Caco-2 (cell line): ENCODE data around the gene AHDC1. TPM values are rescaled to one million over a fixed set of nuclear protein-coding genes. Genes with fewer than 3 reads are reported as not detected.

ENCODE experiments used
- BruUV-seq: library from RNA; stranded (reverse); fragments of 400-500 nt; replicated peaks from 2 replicates; lab custom pipeline; 2021; lab: Mats Ljungman, UMichigan
- CTCF ChIA-PET: fragments of 300-600 bp; sonication (Branson Sonifier 250); formaldehyde crosslinking; loops from one replicate; lab custom pipeline; 2022; ENCODE audit warnings: antibody characterized with exemption; lab: Charles Lee
- POLR2A ChIA-PET: fragments of 300-600 bp; sonication (Branson Sonifier 250); formaldehyde crosslinking; loops from one replicate; lab custom pipeline; 2022; ENCODE audit warnings: antibody characterized with exemption; lab: Charles Lee
- DNase-seq, 2 experiments: peaks; one replicate each; pipeline versions ENCODE4 v3.0.0 to v3.0.0-alpha.2; 2020 to 2022
- H3K27me3 ChIP-seq: replicated peaks from 2 replicates; pipeline ENCODE4 v1.6.0; 2011; ENCODE audit warnings: low read length; ENCODE audit not compliant: control insufficient read depth, insufficient read depth
- H3K36me3 ChIP-seq: 2 replicates; pipeline ENCODE4 v1.5.1; 2011; ENCODE audit warnings: low read length; ENCODE audit not compliant: control insufficient read depth, insufficient read depth
- H3K4me1 ChIP-seq: fragments of 250-450 bp; sonication (Bioruptor Pico); 2 replicates; pipeline ENCODE4 v1.5.1; 2020; ENCODE audit warnings: mild to moderate bottlenecking
- H3K4me3 ChIP-seq: 2 replicates; pipeline ENCODE4 v1.5.1; 2011; ENCODE audit warnings: low read depth, mild to moderate bottlenecking, control low read depth, low read length
- H3K9me3 ChIP-seq: fragments of 250-450 bp; sonication (Bioruptor Pico); 2 replicates; pipeline ENCODE4 v1.5.1; 2020; ENCODE audit warnings: mild to moderate bottlenecking, moderate library complexity
- H3K27ac Mint-ChIP-seq: one replicate; pipeline ENCODE4 v1.8.0; 2022; ENCODE audit warnings: mixed read lengths; ENCODE audit not compliant: unreplicated experiment
- H3K27me3 Mint-ChIP-seq: one replicate; pipeline ENCODE4 v1.8.0; 2022; ENCODE audit warnings: mixed read lengths; ENCODE audit not compliant: insufficient read depth, unreplicated experiment
- H3K36me3 Mint-ChIP-seq: one replicate; pipeline ENCODE4 v1.8.0; 2022; ENCODE audit warnings: mild to moderate bottlenecking, mixed read lengths; ENCODE audit not compliant: insufficient read depth, unreplicated experiment
- H3K4me1 Mint-ChIP-seq: one replicate; pipeline ENCODE4 v1.8.0; 2022; ENCODE audit warnings: low read depth, mixed read lengths; ENCODE audit not compliant: unreplicated experiment
- H3K4me3 Mint-ChIP-seq: one replicate; pipeline ENCODE4 v1.8.0; 2022; ENCODE audit warnings: mild to moderate bottlenecking, moderate library complexity, mixed read lengths; ENCODE audit not compliant: unreplicated experiment
- H3K9me3 Mint-ChIP-seq: one replicate; pipeline ENCODE4 v1.8.0; 2022; ENCODE audit warnings: mixed read lengths; ENCODE audit not compliant: unreplicated experiment
- intact Hi-C: fragments of 100-400 bp; cut with micrococcal nuclease; formaldehyde crosslinking; loops from one replicate; pipeline ENCODE4 v1.10.0; 2022; ENCODE audit not compliant: unreplicated experiment
- total RNA-seq: library from RNA; stranded (reverse); gene quantifications from 2 replicates; pipeline ENCODE4 v1.2.3, GENCODE V29; 2022
- TF ChIP-seq, protein P1 (sequence below), 2 experiments: fragments of 200-600 bp in 1 of 2; IDR thresholded peaks; 1 replicate in 1 of 2; 2 replicates in 1 of 2; pipeline versions ENCODE4 v1.5.1 to v1.8.0; 2011 to 2022; ENCODE audit warnings: antibody characterized with exemption in 1 of 2, control low read depth in 1 of 2, inconsistent platforms in 1 of 2, low read depth in 1 of 2, low read length in 1 of 2, mild to moderate bottlenecking in 1 of 2, moderate library complexity in 1 of 2; ENCODE audit not compliant: insufficient read depth in 1 of 2, severe bottlenecking in 1 of 2, unreplicated experiment in 1 of 2

The AHDC1 gene
- total RNA-seq, 1 experiment from 2014 or later, result 17.0 TPM

DNA sequence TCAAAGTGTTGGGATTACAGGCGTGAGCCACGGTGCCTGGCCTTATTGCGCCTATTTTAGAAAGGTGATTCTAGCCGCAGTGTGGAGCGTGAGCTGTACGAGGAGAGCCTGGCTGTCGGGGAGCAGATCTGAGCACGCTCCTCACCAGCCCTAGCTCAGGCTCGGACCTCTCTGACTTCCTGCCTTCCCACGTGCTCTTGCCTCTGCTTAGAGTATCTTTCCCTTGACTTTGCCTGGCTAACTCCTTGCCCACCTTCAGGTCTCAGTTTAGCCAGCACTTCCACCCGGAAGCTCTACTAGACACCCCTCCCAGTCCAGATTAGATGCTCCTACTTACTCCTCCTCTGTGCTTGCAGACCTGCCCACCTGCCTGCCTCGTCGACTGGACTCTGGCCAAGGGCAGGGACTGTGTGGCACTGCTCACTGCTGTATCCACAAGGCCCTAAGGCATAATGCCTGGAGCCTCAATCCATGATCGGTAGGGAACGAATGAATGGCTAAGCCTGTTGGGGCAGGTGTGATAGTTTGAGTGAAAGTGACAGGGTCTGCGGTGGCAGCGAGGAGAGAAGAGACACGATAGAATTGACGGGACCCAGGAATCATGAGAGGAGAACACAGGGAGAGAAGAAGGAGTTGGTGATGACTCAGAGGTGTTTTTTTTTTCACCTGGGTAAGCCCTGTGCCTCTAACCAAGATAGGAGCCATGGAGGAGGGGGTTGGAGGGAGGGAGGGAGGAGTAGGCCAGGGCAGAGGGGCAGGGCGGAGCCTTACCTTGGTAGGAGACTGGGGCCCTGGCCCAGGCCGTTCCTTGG, 85.8 kb downstream of the AHDC1 start:
- Mint-ChIP-seq H3K9me3 (no peaks in the 10 kb centered on the region), H3K27ac (peak overlapping the region; percentile 60), H3K4me1 (peaks cover 45% of the 10 kb centered on the region), H3K36me3 (no peaks in the 10 kb centered on the region), H3K4me3 (no peak overlapping the region), H3K27me3 (no peaks in the 10 kb centered on the region)
- no peak overlapping the region for H3K4me3 ChIP-seq
- no TSS peak for BruUV-seq
- H3K4me1 ChIP-seq, result peaks cover 47% of the 10 kb centered on the region
- H3K9me3 ChIP-seq, result no peaks in the 10 kb centered on the region
- peak in 1 of 2 experiments; percentile 59 for DNase-seq
- TF ChIP-seq, protein P1, sequence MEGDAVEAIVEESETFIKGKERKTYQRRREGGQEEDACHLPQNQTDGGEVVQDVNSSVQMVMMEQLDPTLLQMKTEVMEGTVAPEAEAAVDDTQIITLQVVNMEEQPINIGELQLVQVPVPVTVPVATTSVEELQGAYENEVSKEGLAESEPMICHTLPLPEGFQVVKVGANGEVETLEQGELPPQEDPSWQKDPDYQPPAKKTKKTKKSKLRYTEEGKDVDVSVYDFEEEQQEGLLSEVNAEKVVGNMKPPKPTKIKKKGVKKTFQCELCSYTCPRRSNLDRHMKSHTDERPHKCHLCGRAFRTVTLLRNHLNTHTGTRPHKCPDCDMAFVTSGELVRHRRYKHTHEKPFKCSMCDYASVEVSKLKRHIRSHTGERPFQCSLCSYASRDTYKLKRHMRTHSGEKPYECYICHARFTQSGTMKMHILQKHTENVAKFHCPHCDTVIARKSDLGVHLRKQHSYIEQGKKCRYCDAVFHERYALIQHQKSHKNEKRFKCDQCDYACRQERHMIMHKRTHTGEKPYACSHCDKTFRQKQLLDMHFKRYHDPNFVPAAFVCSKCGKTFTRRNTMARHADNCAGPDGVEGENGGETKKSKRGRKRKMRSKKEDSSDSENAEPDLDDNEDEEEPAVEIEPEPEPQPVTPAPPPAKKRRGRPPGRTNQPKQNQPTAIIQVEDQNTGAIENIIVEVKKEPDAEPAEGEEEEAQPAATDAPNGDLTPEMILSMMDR (IDR thresholded peaks at IDR 0.05; ENCODE audit: insufficient read depth in 1 of 2, low read depth in 1 of 2, low read length in 1 of 2, severe bottlenecking in 1 of 2, unreplicated experiment in 1 of 2), result no peak
- H3K36me3 ChIP-seq, result no peaks in the 10 kb centered on the region
- POLR2A ChIA-PET, result no interaction called here
- no peaks in the 10 kb centered on the region for H3K27me3 ChIP-seq
- CTCF ChIA-PET, result interaction anchor here (0.7 kb wide), 1 partner anchor 39 kb away, joined by 3 read pairs; no protein-coding TSS in a partner anchor
- intact Hi-C loops, result no loop called here

GRCh38 chr1:27517301-27517700, 86.6 kb downstream of the AHDC1 start:
- Histone ChIP-seq H3K4me1 (peaks cover 40% of the 10 kb centered on the region), H3K4me3 (no peak overlapping the region), H3K36me3 (no peaks in the 10 kb centered on the region), H3K27me3 (no peaks in the 10 kb centered on the region), H3K9me3 (no peaks in the 10 kb centered on the region)
- CTCF ChIA-PET, result no interaction called here
- DNase-seq, result no peak
- no peaks in the 10 kb centered on the region for H3K27me3 Mint-ChIP-seq
- POLR2A ChIA-PET, result no interaction called here
- H3K27ac Mint-ChIP-seq, result no peak overlapping the region
- TF ChIP-seq, protein P1 (IDR thresholded peaks at IDR 0.05; ENCODE audit: insufficient read depth in 1 of 2, low read depth in 1 of 2, low read length in 1 of 2, severe bottlenecking in 1 of 2, unreplicated experiment in 1 of 2), result no peak
- H3K4me1 Mint-ChIP-seq, result peaks cover 40% of the 10 kb centered on the region
- H3K4me3 Mint-ChIP-seq, result no peak overlapping the region
- H3K9me3 Mint-ChIP-seq, result no peaks in the 10 kb centered on the region
- H3K36me3 Mint-ChIP-seq, result no peaks in the 10 kb centered on the region
- no TSS peak for BruUV-seq
- intact Hi-C loops, result no loop called here

DNA sequence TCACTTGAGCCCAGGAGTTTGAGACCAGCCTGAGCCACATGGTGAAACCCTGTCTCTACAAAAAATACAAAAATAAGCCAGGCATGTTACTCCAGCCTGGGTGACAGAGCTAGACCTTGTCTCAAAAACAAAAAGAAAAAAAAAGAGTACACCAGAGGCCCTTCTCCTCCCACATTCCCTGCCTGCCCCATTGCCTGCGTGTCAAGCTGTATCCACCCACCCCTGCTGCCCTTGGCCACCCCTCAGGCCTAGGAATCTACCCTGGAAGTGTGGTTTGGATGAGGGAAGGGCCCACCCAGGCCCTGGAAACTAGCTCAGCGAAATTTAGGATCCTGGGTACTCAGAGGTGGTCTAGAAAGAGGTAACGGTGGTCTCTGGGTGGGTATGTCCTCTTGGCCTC, 88.3 kb downstream of the AHDC1 start:
- intact Hi-C loops, result no loop called here
- BruUV-seq, result no TSS peak
- CTCF ChIA-PET, result interaction anchor here (0.6 kb wide), 1 partner anchor 53 kb away, joined by 3 read pairs; no protein-coding TSS in a partner anchor
- POLR2A ChIA-PET, result no interaction called here
- no peaks in the 10 kb centered on the region for H3K27me3 Mint-ChIP-seq
- TF ChIP-seq, protein P1 (IDR thresholded peaks at IDR 0.05; ENCODE audit: insufficient read depth in 1 of 2, low read depth in 1 of 2, low read length in 1 of 2, severe bottlenecking in 1 of 2, unreplicated experiment in 1 of 2), result no peak
- H3K4me3 Mint-ChIP-seq, result no peak overlapping the region
- Histone ChIP-seq H3K4me1 (peaks cover 27% of the 10 kb centered on the region), H3K36me3 (no peaks in the 10 kb centered on the region), H3K4me3 (no peak overlapping the region), H3K27me3 (no peaks in the 10 kb centered on the region), H3K9me3 (no peaks in the 10 kb centered on the region)
- H3K36me3 Mint-ChIP-seq, result no peaks in the 10 kb centered on the region
- H3K4me1 Mint-ChIP-seq, result peaks cover 30% of the 10 kb centered on the region
- no peak for DNase-seq
- H3K9me3 Mint-ChIP-seq, result no peaks in the 10 kb centered on the region
- H3K27ac Mint-ChIP-seq, result no peak overlapping the region
